Measurements from ENCODE around the gene CPNE8.

DNA sequence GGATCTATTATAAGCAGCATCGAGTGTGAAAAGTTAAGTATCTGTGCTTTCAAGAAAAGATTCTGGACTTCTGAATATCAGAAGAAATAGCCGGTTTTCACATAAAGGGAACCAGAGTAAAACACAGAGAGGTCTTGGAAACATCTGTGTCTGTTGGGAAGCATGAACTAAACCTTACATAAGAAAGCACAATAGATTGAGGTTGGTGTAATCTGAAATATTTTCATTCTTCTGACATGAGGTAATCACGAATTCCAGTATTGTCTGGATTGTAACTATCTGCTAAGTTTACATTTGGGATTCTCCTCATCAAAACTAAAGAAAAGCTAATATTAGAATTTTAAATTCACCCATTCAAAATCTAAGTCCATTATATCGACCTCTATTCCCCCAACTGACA lies 161.3 kb downstream of the CPNE8 start:
- no peak for TF ChIP-seq POLR2A (IDR thresholded peaks at IDR 0.05)
- TF ChIP-seq, protein P1, sequence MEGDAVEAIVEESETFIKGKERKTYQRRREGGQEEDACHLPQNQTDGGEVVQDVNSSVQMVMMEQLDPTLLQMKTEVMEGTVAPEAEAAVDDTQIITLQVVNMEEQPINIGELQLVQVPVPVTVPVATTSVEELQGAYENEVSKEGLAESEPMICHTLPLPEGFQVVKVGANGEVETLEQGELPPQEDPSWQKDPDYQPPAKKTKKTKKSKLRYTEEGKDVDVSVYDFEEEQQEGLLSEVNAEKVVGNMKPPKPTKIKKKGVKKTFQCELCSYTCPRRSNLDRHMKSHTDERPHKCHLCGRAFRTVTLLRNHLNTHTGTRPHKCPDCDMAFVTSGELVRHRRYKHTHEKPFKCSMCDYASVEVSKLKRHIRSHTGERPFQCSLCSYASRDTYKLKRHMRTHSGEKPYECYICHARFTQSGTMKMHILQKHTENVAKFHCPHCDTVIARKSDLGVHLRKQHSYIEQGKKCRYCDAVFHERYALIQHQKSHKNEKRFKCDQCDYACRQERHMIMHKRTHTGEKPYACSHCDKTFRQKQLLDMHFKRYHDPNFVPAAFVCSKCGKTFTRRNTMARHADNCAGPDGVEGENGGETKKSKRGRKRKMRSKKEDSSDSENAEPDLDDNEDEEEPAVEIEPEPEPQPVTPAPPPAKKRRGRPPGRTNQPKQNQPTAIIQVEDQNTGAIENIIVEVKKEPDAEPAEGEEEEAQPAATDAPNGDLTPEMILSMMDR (IDR thresholded peaks at IDR 0.05) = no peak
